Testis (tissue), 3 donors: ENCODE data around the gene CENPM. TPM values are rescaled to one million over a fixed set of nuclear protein-coding genes. Genes with fewer than 3 reads are reported as not detected.
"Not testable (repeated sequence)": the region's sequence is repeated elsewhere in the genome, so short reads cannot be mapped to it uniquely, and the experiment has no call there.

Source experiments
- DNase-seq: peaks from one replicate; pipeline ENCODE4 v3.0.0-alpha.2; 2019
- H3K27ac ChIP-seq, 2 donors: fragments of 200-600 bp; sonication (generic); one replicate each; pipeline ENCODE4 v1.5.1; 2019
- H3K27me3 ChIP-seq: fragments of 200-600 bp; sonication (generic); one replicate; pipeline ENCODE4 v1.5.1; 2019
- H3K36me3 ChIP-seq: fragments of 200-600 bp; sonication (generic); one replicate; pipeline ENCODE4 v1.5.1; 2017; ENCODE audit warnings: low read depth; ENCODE audit errors: missing control alignments
- H3K4me1 ChIP-seq: fragments of 200-600 bp; sonication (generic); one replicate; pipeline ENCODE4 v1.5.1; 2019
- H3K4me3 ChIP-seq, 2 donors: fragments of 200-600 bp; sonication (generic); one replicate each; pipeline ENCODE4 v1.5.1; 2017 to 2019
- H3K9me3 ChIP-seq: fragments of 200-600 bp; sonication (generic); one replicate; pipeline ENCODE4 v1.5.1; 2017
- POLR2A ChIP-seq: fragments of 450-650 bp; IDR thresholded peaks from one replicate; pipeline ENCODE4 v1.6.1; 2017; ENCODE audit warnings: antibody characterized with exemption, mild to moderate bottlenecking, moderate library complexity
- WGBS, 2 donors: methylation state at CpG; one replicate each; pipeline ENCODE4 v1.1.5; 2018; 5-methylcytosine and 5-hydroxymethylcytosine counted together
- intact Hi-C: fragments of 100-400 bp; cut with DNase I; formaldehyde crosslinking; loops from one replicate; pipeline ENCODE4 v1.15.1; 2023; ENCODE audit warnings: low total_unique reads
- polyA plus RNA-seq: library from polyadenylated mRNA; stranded (reverse); fragments of 350-450 nt; fragmentation: Illumina TruSeq; extraction: RNeasy Lipid Tissue Mini Kit (QIAGEN cat#74804); gene quantifications from one replicate; pipeline ENCODE4 v1.2.3, GENCODE V29; 2014; ENCODE audit warnings: low read depth, low replicate concordance; ENCODE audit not compliant: insufficient read depth
- total RNA-seq, 2 donors: library from RNA; depleted of rRNA; stranded (reverse); fragments of >200 nt; gene quantifications; one replicate each; pipeline ENCODE4 v1.2.3, GENCODE V29; 2016
- TF ChIP-seq, protein P1 (sequence below), 3 experiments: fragments of 450-650 bp in 2 of 3; fragments of 200-600 bp in 1 of 3; sonication (generic) in 1 of 3; IDR thresholded peaks; one replicate each; pipeline ENCODE4 v1.5.1; 2016 to 2019; ENCODE audit warnings: antibody characterized with exemption in 3 of 3, mild to moderate bottlenecking in 2 of 3, moderate library complexity in 1 of 3

CENPM gene
- total and polyA plus RNA-seq, 3 donors from 2014 or later, result 15.5 to 28.2 (median 15.7) TPM

DNA sequence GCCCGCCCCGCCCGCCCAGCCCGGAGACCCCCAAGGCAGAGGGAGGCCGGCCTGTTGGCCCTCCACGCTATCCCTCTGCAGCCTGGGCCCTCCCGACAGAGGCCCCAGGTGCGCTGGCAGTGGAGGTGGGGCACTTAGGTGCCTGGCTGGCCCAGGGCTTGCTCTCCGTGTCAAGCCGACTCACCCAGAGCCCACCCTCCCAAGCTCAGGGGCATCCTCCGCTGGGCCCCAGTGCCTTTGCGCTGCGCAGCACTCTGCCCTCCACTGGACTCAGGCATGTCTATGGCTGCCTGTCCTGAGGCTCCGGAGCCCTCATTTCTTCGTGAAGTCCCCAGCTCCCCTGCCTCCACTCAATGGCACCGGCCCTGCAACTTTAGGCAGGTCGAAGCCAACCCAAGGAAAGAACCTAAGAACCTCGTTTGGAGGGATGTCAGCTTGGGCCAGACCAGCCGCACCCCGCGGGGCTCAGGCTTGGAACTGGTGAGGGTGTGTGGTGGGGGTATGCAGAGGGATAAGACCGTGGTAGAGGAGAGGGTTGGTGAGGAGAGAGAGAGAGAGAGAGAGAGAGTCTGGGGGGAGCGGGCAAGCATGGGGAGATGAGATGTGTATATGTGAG is 11.1 kb upstream of the CENPM start:
- H3K27me3 ChIP-seq, result no peaks in the 10 kb centered on the region
- peak overlapping the region; percentile 39 to 58 for H3K4me3 ChIP-seq
- intact Hi-C loops, result no loop called here
- DNase-seq, result no peak
- TF ChIP-seq, protein P1, sequence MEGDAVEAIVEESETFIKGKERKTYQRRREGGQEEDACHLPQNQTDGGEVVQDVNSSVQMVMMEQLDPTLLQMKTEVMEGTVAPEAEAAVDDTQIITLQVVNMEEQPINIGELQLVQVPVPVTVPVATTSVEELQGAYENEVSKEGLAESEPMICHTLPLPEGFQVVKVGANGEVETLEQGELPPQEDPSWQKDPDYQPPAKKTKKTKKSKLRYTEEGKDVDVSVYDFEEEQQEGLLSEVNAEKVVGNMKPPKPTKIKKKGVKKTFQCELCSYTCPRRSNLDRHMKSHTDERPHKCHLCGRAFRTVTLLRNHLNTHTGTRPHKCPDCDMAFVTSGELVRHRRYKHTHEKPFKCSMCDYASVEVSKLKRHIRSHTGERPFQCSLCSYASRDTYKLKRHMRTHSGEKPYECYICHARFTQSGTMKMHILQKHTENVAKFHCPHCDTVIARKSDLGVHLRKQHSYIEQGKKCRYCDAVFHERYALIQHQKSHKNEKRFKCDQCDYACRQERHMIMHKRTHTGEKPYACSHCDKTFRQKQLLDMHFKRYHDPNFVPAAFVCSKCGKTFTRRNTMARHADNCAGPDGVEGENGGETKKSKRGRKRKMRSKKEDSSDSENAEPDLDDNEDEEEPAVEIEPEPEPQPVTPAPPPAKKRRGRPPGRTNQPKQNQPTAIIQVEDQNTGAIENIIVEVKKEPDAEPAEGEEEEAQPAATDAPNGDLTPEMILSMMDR (IDR thresholded peaks at IDR 0.05), result peak in 1 of 3 experiments; percentile 40
- TF ChIP-seq POLR2A, result no peak
- no peak overlapping the region for H3K27ac ChIP-seq
- 41 to 45% methylated on average over 6 to 21 of the region's 23 CpGs for WGBS, 2 donors
- H3K4me1 ChIP-seq, result peaks cover 2% of the 10 kb centered on the region
- no peaks in the 10 kb centered on the region for H3K9me3 ChIP-seq
- H3K36me3 ChIP-seq, result no peaks in the 10 kb centered on the region

DNA sequence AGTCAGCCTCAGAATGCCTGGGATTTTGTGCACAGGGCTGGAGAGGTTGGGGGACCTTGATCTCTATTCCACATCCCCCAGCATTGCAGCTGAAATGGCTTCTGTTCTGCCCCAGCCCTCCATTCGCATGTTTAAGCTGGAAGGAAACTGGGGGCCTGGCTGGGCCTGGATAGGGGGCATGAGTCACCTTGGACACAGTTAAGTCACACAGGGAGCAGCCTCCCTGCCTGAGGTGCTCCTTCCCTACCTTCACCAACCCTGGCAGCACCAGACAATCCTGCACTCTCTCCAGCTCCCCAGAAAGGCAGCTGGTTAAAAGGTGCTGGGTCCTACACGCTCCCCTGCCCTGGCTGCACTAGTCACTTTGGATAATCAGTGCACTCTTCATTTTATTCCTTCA is 5.8 kb upstream of the CENPM start:
- WGBS, 2 donors, result 89 to 94% methylated on average over 1 to 2 of the region's 2 CpGs

DNA sequence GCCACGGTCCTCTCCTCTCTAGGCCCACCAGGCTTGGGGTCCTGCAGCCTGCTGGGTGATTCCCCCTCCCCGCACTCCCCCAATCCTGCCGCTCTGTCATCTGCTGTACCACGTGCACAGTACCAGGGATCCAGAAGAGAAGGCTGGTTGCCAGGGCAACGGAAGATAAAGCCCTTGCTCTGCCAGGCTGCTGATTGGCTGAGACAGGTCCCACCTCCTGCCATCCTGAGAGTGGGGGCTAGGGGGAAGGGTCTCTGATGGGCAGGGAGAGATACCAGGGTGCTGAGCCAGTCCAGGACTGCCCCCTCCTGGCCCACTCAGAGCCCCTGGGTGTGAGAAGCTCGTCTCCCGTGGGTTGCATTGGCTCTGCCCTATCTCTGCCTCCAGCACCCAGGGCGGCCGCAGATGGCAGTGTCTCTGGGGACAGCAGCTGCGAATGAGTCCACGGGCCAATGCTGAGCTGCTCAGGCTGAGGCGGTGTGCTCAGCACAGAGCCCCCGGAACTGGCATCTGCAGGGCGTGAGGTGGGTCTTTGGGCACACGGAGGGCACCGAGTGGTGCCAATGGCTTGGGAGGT is 5.0 kb upstream of the CENPM start, which contains the start of gene SMIM45:
SMIM45 (plus strand) TSS at position 253 of the 577 bp plus-strand sequence.
- whole genome bisulfite sequencing, 2 donors, result 67 to 83% methylated on average over 8 to 14 of the region's 16 CpGs
- intact Hi-C loops, result no loop called here
- Histone ChIP-seq H3K4me3 (no peak within 1 kb of the TSS), H3K4me1 (no peaks in the 10 kb centered on the region), H3K9me3 (no peaks in the 10 kb centered on the region), H3K27ac (no peak within 1 kb of the TSS), H3K27me3 (no peaks in the 10 kb centered on the region), H3K36me3 (no peaks in the 10 kb centered on the region)
- TF ChIP-seq, protein P1 (IDR thresholded peaks at IDR 0.05), result no peak
- no peak for TF ChIP-seq POLR2A
- peak; percentile 43 for DNase-seq

More for the DNA sequence above, 5.8 kb upstream of the CENPM start:
- intact Hi-C loops, result no loop called here
- no peak overlapping the region for H3K27ac ChIP-seq
- no peaks in the 10 kb centered on the region for H3K36me3 ChIP-seq
- no peak for DNase-seq
- no peak for TF ChIP-seq POLR2A
- TF ChIP-seq, protein P1 (IDR thresholded peaks at IDR 0.05), result no peak
- no peak overlapping the region for H3K4me3 ChIP-seq
- no peaks in the 10 kb centered on the region for H3K27me3 ChIP-seq
- no peaks in the 10 kb centered on the region for H3K9me3 ChIP-seq
- H3K4me1 ChIP-seq, result no peaks in the 10 kb centered on the region

DNA sequence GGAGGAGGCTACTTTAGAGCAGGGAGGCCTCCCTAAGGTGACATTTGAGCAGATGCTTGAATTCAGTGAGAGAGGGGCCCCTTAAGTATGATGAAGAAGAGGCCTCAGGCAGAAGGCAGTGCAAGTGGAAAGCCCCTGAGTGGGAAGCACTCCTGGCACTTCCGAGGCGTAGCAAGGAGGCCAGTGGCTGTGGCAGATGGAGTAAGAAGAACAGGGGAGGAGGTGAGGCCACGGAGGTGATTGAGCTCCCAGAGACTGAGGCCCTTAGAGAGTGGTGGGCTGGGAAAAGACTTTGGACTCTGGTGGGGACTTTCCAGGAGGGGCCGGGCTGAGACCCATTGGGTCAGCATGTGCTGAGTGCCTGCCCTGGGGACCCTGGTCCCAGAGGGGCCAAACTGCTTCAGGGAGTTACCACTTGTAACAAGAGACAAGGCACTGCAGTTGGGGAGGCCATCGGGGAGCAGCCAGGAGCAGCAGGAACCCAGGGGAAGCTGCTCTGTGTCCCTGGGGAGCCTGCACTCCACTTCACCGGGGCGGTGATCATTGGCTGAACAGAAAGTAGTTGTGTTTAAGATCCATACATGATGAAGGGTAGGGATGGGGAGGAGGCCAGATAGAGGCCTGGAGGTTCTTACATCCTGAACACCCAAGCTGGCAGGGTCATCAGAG is 2.5 kb upstream of the CENPM start:
- Histone ChIP-seq H3K27me3 (no peaks in the 10 kb centered on the region), H3K4me1 (peaks cover 5% of the 10 kb centered on the region), H3K36me3 (no peaks in the 10 kb centered on the region), H3K27ac (no peak overlapping the region), H3K4me3 (no peak overlapping the region), H3K9me3 (no peaks in the 10 kb centered on the region)
- TF ChIP-seq POLR2A, result no peak
- TF ChIP-seq, protein P1 (IDR thresholded peaks at IDR 0.05), result no peak
- WGBS, 2 donors, result 88 to 94% methylated on average over 7 of the region's 7 CpGs
- intact Hi-C loops, result no loop called here
- DNase-seq, result no peak

DNA sequence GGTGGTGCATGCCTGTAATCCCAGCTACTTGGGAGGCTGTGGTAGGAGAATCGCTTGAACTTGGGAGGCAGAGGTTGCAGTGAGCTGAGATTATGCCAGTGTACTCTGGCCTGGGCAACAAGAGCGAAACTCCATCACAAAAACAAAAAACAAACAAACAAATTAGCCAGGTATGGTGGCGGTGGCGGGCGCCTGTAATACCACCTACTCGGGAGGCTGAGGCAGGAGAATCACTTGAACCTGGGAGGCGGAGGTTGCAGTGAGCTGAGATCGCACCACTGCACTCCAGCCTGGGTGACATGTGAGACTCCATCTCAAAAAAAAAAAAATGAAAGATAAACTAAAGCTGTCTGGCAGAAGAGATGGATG is 2.0 kb upstream of the CENPM start:
- intact Hi-C loops, result not testable (repeated sequence)

More for the DNA sequence above, 2.0 kb upstream of the CENPM start:
- not testable (repeated sequence) for H3K4me1 ChIP-seq, H3K36me3 ChIP-seq, H3K27ac ChIP-seq, H3K9me3 ChIP-seq, DNase-seq, H3K4me3 ChIP-seq, H3K27me3 ChIP-seq
- 88% methylated on average over 8 of the region's 8 CpGs for WGBS, 2 donors
